Measurements from ENCODE around the gene LTBP1. TPM values are rescaled to one million over a fixed set of nuclear protein-coding genes. Genes with fewer than 3 reads are reported as not detected.

The LTBP1 gene
- total RNA-seq, 1 donor from 2014 or later, result 0.07 TPM

- H3K27ac Mint-ChIP-seq, result no peak overlapping the region
- TF ChIP-seq, protein P1, sequence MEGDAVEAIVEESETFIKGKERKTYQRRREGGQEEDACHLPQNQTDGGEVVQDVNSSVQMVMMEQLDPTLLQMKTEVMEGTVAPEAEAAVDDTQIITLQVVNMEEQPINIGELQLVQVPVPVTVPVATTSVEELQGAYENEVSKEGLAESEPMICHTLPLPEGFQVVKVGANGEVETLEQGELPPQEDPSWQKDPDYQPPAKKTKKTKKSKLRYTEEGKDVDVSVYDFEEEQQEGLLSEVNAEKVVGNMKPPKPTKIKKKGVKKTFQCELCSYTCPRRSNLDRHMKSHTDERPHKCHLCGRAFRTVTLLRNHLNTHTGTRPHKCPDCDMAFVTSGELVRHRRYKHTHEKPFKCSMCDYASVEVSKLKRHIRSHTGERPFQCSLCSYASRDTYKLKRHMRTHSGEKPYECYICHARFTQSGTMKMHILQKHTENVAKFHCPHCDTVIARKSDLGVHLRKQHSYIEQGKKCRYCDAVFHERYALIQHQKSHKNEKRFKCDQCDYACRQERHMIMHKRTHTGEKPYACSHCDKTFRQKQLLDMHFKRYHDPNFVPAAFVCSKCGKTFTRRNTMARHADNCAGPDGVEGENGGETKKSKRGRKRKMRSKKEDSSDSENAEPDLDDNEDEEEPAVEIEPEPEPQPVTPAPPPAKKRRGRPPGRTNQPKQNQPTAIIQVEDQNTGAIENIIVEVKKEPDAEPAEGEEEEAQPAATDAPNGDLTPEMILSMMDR (IDR thresholded peaks at IDR 0.05), result no peak
- ChIA-PET CTCF (no interaction called here), POLR2A (no interaction called here)
- peaks cover 2% of the 10 kb centered on the region for H3K4me1 Mint-ChIP-seq
- no peaks in the 10 kb centered on the region for H3K36me3 Mint-ChIP-seq (ENCODE audit: low read depth)
- no peaks in the 10 kb centered on the region for H3K9me3 Mint-ChIP-seq
- ATAC-seq (ENCODE audit: low read depth) (no peak), DNase-seq (no peak)
- intact Hi-C loops (cut with micrococcal nuclease), result no loop called here
- H3K4me3 Mint-ChIP-seq, result no peak overlapping the region
- H3K27me3 Mint-ChIP-seq, result no peaks in the 10 kb centered on the region
Measured at GRCh38 chr2:33347856-33348255, 401.1 kb downstream of the LTBP1 start.

GRCh38 chr2:33350632-33351031, 403.9 kb downstream of the LTBP1 start:
- Mint-ChIP-seq H3K9me3 (peaks cover 4% of the 10 kb centered on the region), H3K36me3 (ENCODE audit: low read depth) (peaks cover 2% of the 10 kb centered on the region), H3K27ac (no peak overlapping the region), H3K4me3 (no peak overlapping the region), H3K27me3 (no peaks in the 10 kb centered on the region), H3K4me1 (no peaks in the 10 kb centered on the region)
- TF ChIP-seq, protein P1 (IDR thresholded peaks at IDR 0.05), result no peak
- no peak for ATAC-seq (ENCODE audit: low read depth)
- CTCF ChIA-PET, result no interaction called here
- POLR2A ChIA-PET, result no interaction called here
- no peak for DNase-seq
- intact Hi-C loops (cut with micrococcal nuclease), result no loop called here

DNA sequence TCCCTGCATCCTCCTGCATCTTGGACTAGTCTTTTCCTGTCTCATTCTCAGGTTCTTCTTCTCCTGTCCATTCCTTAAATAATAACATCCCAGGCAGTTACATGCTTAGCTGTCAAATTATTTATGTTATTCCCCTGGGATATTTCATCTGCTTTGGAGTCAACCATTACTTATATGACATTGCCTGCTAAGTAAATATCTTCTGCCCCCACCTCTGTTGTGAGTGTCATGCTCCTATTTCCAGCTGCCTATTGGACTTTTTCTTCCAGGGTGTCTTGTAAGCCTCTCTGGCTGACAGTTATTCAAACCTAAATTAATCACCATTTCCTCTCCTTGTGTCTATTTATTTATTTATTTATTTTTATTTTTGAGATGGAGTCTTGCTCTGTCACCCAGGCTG, 405.0 kb downstream of the LTBP1 start:
- peaks cover 5% of the 10 kb centered on the region for H3K36me3 Mint-ChIP-seq (ENCODE audit: low read depth)
- H3K27me3 Mint-ChIP-seq, result no peaks in the 10 kb centered on the region
- no peak overlapping the region for H3K4me3 Mint-ChIP-seq
- TF ChIP-seq, protein P1 (IDR thresholded peaks at IDR 0.05), result no peak
- DNase-seq (no peak), ATAC-seq (ENCODE audit: low read depth) (no peak)
- ChIA-PET POLR2A (no interaction called here), CTCF (no interaction called here)
- intact Hi-C loops (cut with micrococcal nuclease), result no loop called here
- no peaks in the 10 kb centered on the region for H3K4me1 Mint-ChIP-seq
- peaks cover 11% of the 10 kb centered on the region for H3K9me3 Mint-ChIP-seq
- H3K27ac Mint-ChIP-seq, result no peak overlapping the region

DNA sequence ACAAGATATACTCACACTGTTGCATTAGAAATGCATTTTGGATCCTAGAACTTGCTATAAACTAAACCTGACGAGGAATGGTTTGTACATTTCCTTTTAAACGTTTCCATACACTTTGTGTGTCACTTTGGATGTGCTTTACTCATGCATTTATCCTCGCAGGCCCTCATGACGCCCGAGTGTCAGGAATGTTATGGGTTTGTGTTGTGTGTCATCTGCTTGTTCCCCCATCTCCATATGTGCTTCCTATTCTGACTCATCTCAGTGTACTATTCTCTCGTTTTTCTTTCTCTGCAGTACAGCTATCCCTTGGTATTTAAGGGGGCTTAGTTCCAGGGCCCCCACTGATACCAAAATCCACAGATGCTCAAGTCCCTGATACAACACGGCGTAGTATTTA, 408.2 kb downstream of the LTBP1 start:
- no peak overlapping the region for H3K4me3 Mint-ChIP-seq

GRCh38 chr2:33358878-33359277, 412.1 kb downstream of the LTBP1 start:
- DNase-seq (no peak), ATAC-seq (ENCODE audit: low read depth) (no peak)
- peaks cover 14% of the 10 kb centered on the region for H3K9me3 Mint-ChIP-seq
- intact Hi-C loops (cut with micrococcal nuclease), result no loop called here
- no peaks in the 10 kb centered on the region for H3K4me1 Mint-ChIP-seq
- H3K27ac Mint-ChIP-seq, result no peak overlapping the region
- no peaks in the 10 kb centered on the region for H3K27me3 Mint-ChIP-seq
- ChIA-PET CTCF (interaction anchor here (1.8 kb wide), 1 partner anchor 13 kb away, joined by 5 read pairs; no protein-coding TSS in a partner anchor), POLR2A (no interaction called here)
- TF ChIP-seq, protein P1 (IDR thresholded peaks at IDR 0.05), result no peak
- H3K4me3 Mint-ChIP-seq, result no peak overlapping the region
- peaks cover 5% of the 10 kb centered on the region for H3K36me3 Mint-ChIP-seq (ENCODE audit: low read depth)

More for the DNA sequence above, 408.2 kb downstream of the LTBP1 start:
- DNase-seq (no peak), ATAC-seq (ENCODE audit: low read depth) (no peak)
- TF ChIP-seq, protein P1 (IDR thresholded peaks at IDR 0.05), result no peak
- POLR2A ChIA-PET, result no interaction called here
- Mint-ChIP-seq H3K27me3 (no peaks in the 10 kb centered on the region), H3K36me3 (ENCODE audit: low read depth) (peaks cover 5% of the 10 kb centered on the region), H3K9me3 (peaks cover 14% of the 10 kb centered on the region), H3K4me1 (no peaks in the 10 kb centered on the region), H3K27ac (no peak overlapping the region)
- CTCF ChIA-PET, result no interaction called here
- intact Hi-C loops (cut with micrococcal nuclease), result no loop called here

All from activated B cell treated with CpG ODN at 0.5 μM for 24 hours (primary cell).